DOHH2 (cell line): ENCODE measurements around the gene CFAP251.

ENCODE experiments used
- EZH2phosphoT487 ChIP-seq: fragments of 200-600 bp; sonication (generic); IDR thresholded peaks from 2 replicates; pipeline ENCODE4 v1.6.1; 2017; ENCODE audit warnings: borderline replicate concordance, mild to moderate bottlenecking, antibody characterized with exemption, low read length, moderate library complexity, mixed read lengths
- TF ChIP-seq, protein P1 (sequence below): fragments of 200-600 bp; sonication (generic); IDR thresholded peaks from one replicate; pipeline ENCODE4 v1.5.1; 2014; ENCODE audit warnings: antibody characterized with exemption, mild to moderate bottlenecking, low read depth, low read length; ENCODE audit not compliant: poor library complexity, severe bottlenecking

DNA sequence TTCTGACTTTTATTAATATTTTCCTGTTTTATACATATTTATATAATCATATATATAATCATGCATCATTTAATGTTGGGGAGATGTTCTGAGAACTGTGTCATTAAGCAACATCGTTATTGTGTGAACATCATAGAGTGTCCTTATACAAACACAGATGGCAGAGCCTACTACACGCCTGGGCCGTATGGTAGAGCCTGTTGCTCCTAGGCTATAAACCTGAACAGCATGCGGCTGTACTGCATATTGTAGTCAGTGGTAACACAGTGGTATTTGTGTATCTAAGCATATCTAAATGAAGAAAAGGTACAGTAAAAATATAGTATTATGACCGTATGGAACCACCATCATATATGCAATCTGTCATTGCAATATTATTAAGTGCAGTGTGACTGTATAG, 58.6 kb downstream of the CFAP251 start:
- TF ChIP-seq, protein P1, sequence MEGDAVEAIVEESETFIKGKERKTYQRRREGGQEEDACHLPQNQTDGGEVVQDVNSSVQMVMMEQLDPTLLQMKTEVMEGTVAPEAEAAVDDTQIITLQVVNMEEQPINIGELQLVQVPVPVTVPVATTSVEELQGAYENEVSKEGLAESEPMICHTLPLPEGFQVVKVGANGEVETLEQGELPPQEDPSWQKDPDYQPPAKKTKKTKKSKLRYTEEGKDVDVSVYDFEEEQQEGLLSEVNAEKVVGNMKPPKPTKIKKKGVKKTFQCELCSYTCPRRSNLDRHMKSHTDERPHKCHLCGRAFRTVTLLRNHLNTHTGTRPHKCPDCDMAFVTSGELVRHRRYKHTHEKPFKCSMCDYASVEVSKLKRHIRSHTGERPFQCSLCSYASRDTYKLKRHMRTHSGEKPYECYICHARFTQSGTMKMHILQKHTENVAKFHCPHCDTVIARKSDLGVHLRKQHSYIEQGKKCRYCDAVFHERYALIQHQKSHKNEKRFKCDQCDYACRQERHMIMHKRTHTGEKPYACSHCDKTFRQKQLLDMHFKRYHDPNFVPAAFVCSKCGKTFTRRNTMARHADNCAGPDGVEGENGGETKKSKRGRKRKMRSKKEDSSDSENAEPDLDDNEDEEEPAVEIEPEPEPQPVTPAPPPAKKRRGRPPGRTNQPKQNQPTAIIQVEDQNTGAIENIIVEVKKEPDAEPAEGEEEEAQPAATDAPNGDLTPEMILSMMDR: no peak
- TF ChIP-seq EZH2phosphoT487: no peak
